ENCODE measurements around the gene PPP1R1B.

PPP1R1B gene

GRCh38 chr17:39629898-39630297 is 3.1 kb downstream of the PPP1R1B start:
- no peaks in the 10 kb centered on the region for H3K9me3 ChIP-seq (ENCODE audit: control insufficient read depth in 1 of 2, low read length in 2 of 2)
- peak overlapping the region in 1 of 2 donors; percentile 16 for H3K4me3 ChIP-seq (ENCODE audit: low read depth in 1 of 2, low read length in 2 of 2)
- peak overlapping the region; percentile 82 for H3K27ac ChIP-seq (ENCODE audit: low read length)
- H3K36me3 ChIP-seq (ENCODE audit: control insufficient read depth in 1 of 2, insufficient read depth in 2 of 2, low read length in 2 of 2) = no peaks in the 10 kb centered on the region
- H3K27me3 ChIP-seq (ENCODE audit: low read depth, low read length) = peaks cover 24% of the 10 kb centered on the region
- peaks cover 0 to 21% of the 10 kb centered on the region in 2 donors for H3K4me1 ChIP-seq (ENCODE audit: control insufficient read depth in 1 of 2, insufficient read depth in 2 of 2, low read length in 2 of 2)

- Histone ChIP-seq H3K36me3 (ENCODE audit: control insufficient read depth in 1 of 2, insufficient read depth in 2 of 2, low read length in 2 of 2) (no peaks in the 10 kb centered on the region), H3K27me3 (ENCODE audit: low read depth, low read length) (peaks cover 11% of the 10 kb centered on the region), H3K4me3 (ENCODE audit: low read depth in 1 of 2, low read length in 2 of 2) (no peak overlapping the region), H3K4me1 (ENCODE audit: control insufficient read depth in 1 of 2, insufficient read depth in 2 of 2, low read length in 2 of 2) (peaks cover 1 to 26% of the 10 kb centered on the region in 2 donors), H3K9me3 (ENCODE audit: control insufficient read depth in 1 of 2, low read length in 2 of 2) (no peaks in the 10 kb centered on the region), H3K27ac (ENCODE audit: low read length) (peak overlapping the region; percentile 86)
Measured at GRCh38 chr17:39631403-39631802, 4.7 kb downstream of the PPP1R1B start.

- Histone ChIP-seq H3K27me3 (ENCODE audit: low read depth, low read length) (peaks cover 5% of the 10 kb centered on the region), H3K4me3 (ENCODE audit: low read depth in 1 of 2, low read length in 2 of 2) (peak overlapping the region in 1 of 2 donors; percentile 16), H3K36me3 (ENCODE audit: control insufficient read depth in 1 of 2, insufficient read depth in 2 of 2, low read length in 2 of 2) (no peaks in the 10 kb centered on the region), H3K27ac (ENCODE audit: low read length) (peak overlapping the region; percentile 86), H3K9me3 (ENCODE audit: control insufficient read depth in 1 of 2, low read length in 2 of 2) (no peaks in the 10 kb centered on the region), H3K4me1 (ENCODE audit: control insufficient read depth in 1 of 2, insufficient read depth in 2 of 2, low read length in 2 of 2) (peaks cover 5 to 21% of the 10 kb centered on the region in 2 donors)
Measured at GRCh38 chr17:39632153-39632941, 5.6 kb downstream of the PPP1R1B start.

- Histone ChIP-seq H3K27me3 (ENCODE audit: low read depth, low read length) (no peaks in the 10 kb centered on the region), H3K27ac (ENCODE audit: low read length) (peak overlapping the region; percentile 56), H3K4me1 (ENCODE audit: control insufficient read depth in 1 of 2, insufficient read depth in 2 of 2, low read length in 2 of 2) (peaks cover 5 to 31% of the 10 kb centered on the region in 2 donors), H3K36me3 (ENCODE audit: control insufficient read depth in 1 of 2, insufficient read depth in 2 of 2, low read length in 2 of 2) (no peaks in the 10 kb centered on the region), H3K9me3 (ENCODE audit: control insufficient read depth in 1 of 2, low read length in 2 of 2) (no peaks in the 10 kb centered on the region), H3K4me3 (ENCODE audit: low read depth in 1 of 2, low read length in 2 of 2) (peak overlapping the region in 1 of 2 donors; percentile 7)
Measured at GRCh38 chr17:39633570-39634183, 6.9 kb downstream of the PPP1R1B start.

- peaks cover 5 to 38% of the 10 kb centered on the region in 2 donors for H3K4me1 ChIP-seq (ENCODE audit: control insufficient read depth in 1 of 2, insufficient read depth in 2 of 2, low read length in 2 of 2)
- H3K27me3 ChIP-seq (ENCODE audit: low read depth, low read length) = no peaks in the 10 kb centered on the region
- H3K36me3 ChIP-seq (ENCODE audit: control insufficient read depth in 1 of 2, insufficient read depth in 2 of 2, low read length in 2 of 2) = no peaks in the 10 kb centered on the region
- H3K9me3 ChIP-seq (ENCODE audit: control insufficient read depth in 1 of 2, low read length in 2 of 2) = no peaks in the 10 kb centered on the region
- H3K4me3 ChIP-seq (ENCODE audit: low read depth in 1 of 2, low read length in 2 of 2) = no peak overlapping the region
- no peak overlapping the region for H3K27ac ChIP-seq (ENCODE audit: low read length)
Measured at GRCh38 chr17:39634384-39634871, 7.7 kb downstream of the PPP1R1B start.

GRCh38 chr17:39635614-39636176 is 8.9 kb downstream of the PPP1R1B start:
- H3K9me3 ChIP-seq (ENCODE audit: control insufficient read depth in 1 of 2, low read length in 2 of 2) = no peaks in the 10 kb centered on the region
- no peaks in the 10 kb centered on the region for H3K27me3 ChIP-seq (ENCODE audit: low read depth, low read length)
- no peak overlapping the region for H3K4me3 ChIP-seq (ENCODE audit: low read depth in 1 of 2, low read length in 2 of 2)
- no peaks in the 10 kb centered on the region for H3K36me3 ChIP-seq (ENCODE audit: control insufficient read depth in 1 of 2, insufficient read depth in 2 of 2, low read length in 2 of 2)
- H3K4me1 ChIP-seq (ENCODE audit: control insufficient read depth in 1 of 2, insufficient read depth in 2 of 2, low read length in 2 of 2) = peaks cover 10 to 49% of the 10 kb centered on the region in 2 donors
- no peak overlapping the region for H3K27ac ChIP-seq (ENCODE audit: low read length)

GRCh38 chr17:39636587-39636926 is 9.8 kb downstream of the PPP1R1B start:
- H3K27me3 ChIP-seq (ENCODE audit: low read depth, low read length) = no peaks in the 10 kb centered on the region
- no peaks in the 10 kb centered on the region for H3K9me3 ChIP-seq (ENCODE audit: control insufficient read depth in 1 of 2, low read length in 2 of 2)
- H3K36me3 ChIP-seq (ENCODE audit: control insufficient read depth in 1 of 2, insufficient read depth in 2 of 2, low read length in 2 of 2) = no peaks in the 10 kb centered on the region
- H3K27ac ChIP-seq (ENCODE audit: low read length) = peak overlapping the region; percentile 92
- peaks cover 10 to 53% of the 10 kb centered on the region in 2 donors for H3K4me1 ChIP-seq (ENCODE audit: control insufficient read depth in 1 of 2, insufficient read depth in 2 of 2, low read length in 2 of 2)
- H3K4me3 ChIP-seq (ENCODE audit: low read depth in 1 of 2, low read length in 2 of 2) = peak overlapping the region; percentile 73 to 91

GRCh38 chr17:39636927-39637736 is 10.4 kb downstream of the PPP1R1B start, which contains the start of gene STARD3:
Gene STARD3, plus strand, starts transcription at chr17:39637144. Its CDS starts 16,388 bp downstream, at chr17:39653532.
- Histone ChIP-seq H3K4me1 (ENCODE audit: control insufficient read depth in 1 of 2, insufficient read depth in 2 of 2, low read length in 2 of 2) (peaks cover 10 to 53% of the 10 kb centered on the region in 2 donors), H3K27me3 (ENCODE audit: low read depth, low read length) (no peaks in the 10 kb centered on the region), H3K27ac (ENCODE audit: low read length) (peak within 1 kb of the TSS; percentile 92), H3K4me3 (ENCODE audit: low read depth in 1 of 2, low read length in 2 of 2) (peak within 1 kb of the TSS; percentile 73 to 91), H3K36me3 (ENCODE audit: control insufficient read depth in 1 of 2, insufficient read depth in 2 of 2, low read length in 2 of 2) (no peaks in the 10 kb centered on the region), H3K9me3 (ENCODE audit: control insufficient read depth in 1 of 2, low read length in 2 of 2) (no peaks in the 10 kb centered on the region)

GRCh38 chr17:39638317-39638716 is 11.6 kb downstream of the PPP1R1B start:
- H3K9me3 ChIP-seq (ENCODE audit: control insufficient read depth in 1 of 2, low read length in 2 of 2) = no peaks in the 10 kb centered on the region
- peaks cover 10 to 53% of the 10 kb centered on the region in 2 donors for H3K4me1 ChIP-seq (ENCODE audit: control insufficient read depth in 1 of 2, insufficient read depth in 2 of 2, low read length in 2 of 2)
- no peaks in the 10 kb centered on the region for H3K27me3 ChIP-seq (ENCODE audit: low read depth, low read length)
- no peak overlapping the region for H3K27ac ChIP-seq (ENCODE audit: low read length)
- H3K4me3 ChIP-seq (ENCODE audit: low read depth in 1 of 2, low read length in 2 of 2) = peak overlapping the region; percentile 73 to 91
- no peaks in the 10 kb centered on the region for H3K36me3 ChIP-seq (ENCODE audit: control insufficient read depth in 1 of 2, insufficient read depth in 2 of 2, low read length in 2 of 2)

- H3K9me3 ChIP-seq (ENCODE audit: control insufficient read depth in 1 of 2, low read length in 2 of 2) = no peaks in the 10 kb centered on the region
- H3K27ac ChIP-seq (ENCODE audit: low read length) = no peak overlapping the region
- no peaks in the 10 kb centered on the region for H3K27me3 ChIP-seq (ENCODE audit: low read depth, low read length)
- no peaks in the 10 kb centered on the region for H3K36me3 ChIP-seq (ENCODE audit: control insufficient read depth in 1 of 2, insufficient read depth in 2 of 2, low read length in 2 of 2)
- peaks cover 10 to 53% of the 10 kb centered on the region in 2 donors for H3K4me1 ChIP-seq (ENCODE audit: control insufficient read depth in 1 of 2, insufficient read depth in 2 of 2, low read length in 2 of 2)
- no peak overlapping the region for H3K4me3 ChIP-seq (ENCODE audit: low read depth in 1 of 2, low read length in 2 of 2)
Measured at GRCh38 chr17:39639043-39639442, 12.3 kb downstream of the PPP1R1B start.

All from muscle layer of duodenum (tissue), 2 donors.